Sigmoid colon (tissue), 3 donors: ENCODE data around the gene NHP2.

ENCODE experiments used
- POLR2A ChIP-seq, 2 donors: fragments of 450-650 bp; IDR thresholded peaks; one replicate each; pipeline ENCODE4 v1.6.1; 2016; ENCODE audit warnings: antibody characterized with exemption in 2 of 2, mild to moderate bottlenecking in 2 of 2, moderate library complexity in 2 of 2
- TF ChIP-seq, protein P1 (sequence below), 4 experiments: fragments of 450-650 bp in 3 of 4; fragments of 200-600 bp in 1 of 4; IDR thresholded peaks; one replicate each; pipeline ENCODE4 v1.5.1; 2016 to 2019; ENCODE audit warnings: antibody characterized with exemption in 4 of 4, mild to moderate bottlenecking in 3 of 4, moderate library complexity in 2 of 4

DNA sequence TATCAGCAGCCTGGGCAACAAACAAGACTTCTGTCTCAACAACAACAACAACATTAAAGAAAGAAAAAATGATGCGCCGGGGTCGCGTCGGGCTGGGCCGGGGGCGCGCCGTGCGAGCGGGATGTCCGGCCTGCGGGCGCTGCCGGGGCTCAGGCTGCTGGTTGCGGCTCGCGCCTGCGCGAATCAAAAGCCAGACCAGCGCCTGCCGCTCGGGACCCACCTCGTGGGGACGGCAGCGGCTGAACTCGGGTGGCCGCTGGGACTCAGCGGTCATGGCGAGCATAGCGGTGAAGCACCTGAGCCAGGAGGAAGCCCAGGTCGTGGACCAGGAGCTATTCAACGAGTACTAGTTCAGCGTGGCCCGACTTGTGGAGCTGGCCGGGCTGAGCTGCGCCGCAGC, 11.9 kb upstream of the NHP2 start:
- TF ChIP-seq POLR2A (IDR thresholded peaks at IDR 0.05): no peak
- TF ChIP-seq, protein P1, sequence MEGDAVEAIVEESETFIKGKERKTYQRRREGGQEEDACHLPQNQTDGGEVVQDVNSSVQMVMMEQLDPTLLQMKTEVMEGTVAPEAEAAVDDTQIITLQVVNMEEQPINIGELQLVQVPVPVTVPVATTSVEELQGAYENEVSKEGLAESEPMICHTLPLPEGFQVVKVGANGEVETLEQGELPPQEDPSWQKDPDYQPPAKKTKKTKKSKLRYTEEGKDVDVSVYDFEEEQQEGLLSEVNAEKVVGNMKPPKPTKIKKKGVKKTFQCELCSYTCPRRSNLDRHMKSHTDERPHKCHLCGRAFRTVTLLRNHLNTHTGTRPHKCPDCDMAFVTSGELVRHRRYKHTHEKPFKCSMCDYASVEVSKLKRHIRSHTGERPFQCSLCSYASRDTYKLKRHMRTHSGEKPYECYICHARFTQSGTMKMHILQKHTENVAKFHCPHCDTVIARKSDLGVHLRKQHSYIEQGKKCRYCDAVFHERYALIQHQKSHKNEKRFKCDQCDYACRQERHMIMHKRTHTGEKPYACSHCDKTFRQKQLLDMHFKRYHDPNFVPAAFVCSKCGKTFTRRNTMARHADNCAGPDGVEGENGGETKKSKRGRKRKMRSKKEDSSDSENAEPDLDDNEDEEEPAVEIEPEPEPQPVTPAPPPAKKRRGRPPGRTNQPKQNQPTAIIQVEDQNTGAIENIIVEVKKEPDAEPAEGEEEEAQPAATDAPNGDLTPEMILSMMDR (IDR thresholded peaks at IDR 0.05): no peak
